ENCODE data around the gene USHBP1.

Gene USHBP1

GRCh38 chr19:17262557-17262956 lies 2.0 kb downstream of the USHBP1 start:
- no peak for DNase-seq (ENCODE audit: low read depth)

GRCh38 chr19:17260842-17261325 lies 3.7 kb downstream of the USHBP1 start:
- no peak for DNase-seq (ENCODE audit: low read depth)

DNA sequence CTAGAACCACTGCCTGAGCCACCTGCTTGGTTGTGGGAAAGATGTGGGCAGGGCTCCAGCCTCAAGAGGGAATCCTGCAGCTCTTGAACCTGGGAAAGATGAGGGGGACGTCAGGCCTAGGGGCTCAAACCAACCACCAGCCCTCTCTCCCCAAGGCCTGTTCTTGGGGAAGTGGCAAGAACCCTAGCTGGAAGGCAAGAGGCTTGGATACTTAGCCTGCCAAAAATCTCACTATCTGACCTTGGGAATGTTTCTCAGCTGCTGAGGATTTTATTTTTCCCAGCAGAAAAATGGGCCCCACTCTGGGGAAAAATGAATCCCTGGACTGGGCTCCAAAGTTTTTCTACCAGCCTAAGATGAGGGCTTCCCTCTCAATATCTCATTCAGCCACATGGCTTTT lies 4.6 kb downstream of the USHBP1 start:
- no peak for DNase-seq (ENCODE audit: low read depth)

- DNase-seq (ENCODE audit: low read depth) = no peak
Measured at GRCh38 chr19:17259118-17259780, 5.3 kb downstream of the USHBP1 start.

- no peak for DNase-seq (ENCODE audit: low read depth)
Measured at GRCh38 chr19:17256130-17256529, 8.4 kb downstream of the USHBP1 start.

GRCh38 chr19:17255150-17255621 lies 9.4 kb downstream of the USHBP1 start:
- no peak for DNase-seq (ENCODE audit: low read depth)

DNA sequence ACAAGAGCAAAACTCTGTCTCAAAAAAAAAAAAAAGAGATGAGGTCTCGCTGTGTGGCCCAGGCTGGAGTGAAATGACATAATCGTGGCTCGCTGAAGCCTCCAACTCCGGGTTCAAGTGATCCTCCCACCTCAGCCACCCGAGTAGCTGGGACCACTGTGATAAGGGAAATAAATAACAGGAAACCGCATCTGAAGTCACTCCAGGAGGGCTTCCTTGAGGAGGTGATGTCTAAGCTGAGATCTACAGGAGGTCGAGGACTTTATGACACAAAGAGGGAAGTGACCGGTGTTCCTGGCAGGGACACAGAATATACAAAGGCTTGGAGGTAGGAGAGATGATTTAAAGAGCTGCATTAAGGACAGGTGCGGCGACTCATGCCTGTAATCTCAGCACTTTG lies 9.9 kb downstream of the USHBP1 start:
- DNase-seq (ENCODE audit: low read depth) = no peak

DNA sequence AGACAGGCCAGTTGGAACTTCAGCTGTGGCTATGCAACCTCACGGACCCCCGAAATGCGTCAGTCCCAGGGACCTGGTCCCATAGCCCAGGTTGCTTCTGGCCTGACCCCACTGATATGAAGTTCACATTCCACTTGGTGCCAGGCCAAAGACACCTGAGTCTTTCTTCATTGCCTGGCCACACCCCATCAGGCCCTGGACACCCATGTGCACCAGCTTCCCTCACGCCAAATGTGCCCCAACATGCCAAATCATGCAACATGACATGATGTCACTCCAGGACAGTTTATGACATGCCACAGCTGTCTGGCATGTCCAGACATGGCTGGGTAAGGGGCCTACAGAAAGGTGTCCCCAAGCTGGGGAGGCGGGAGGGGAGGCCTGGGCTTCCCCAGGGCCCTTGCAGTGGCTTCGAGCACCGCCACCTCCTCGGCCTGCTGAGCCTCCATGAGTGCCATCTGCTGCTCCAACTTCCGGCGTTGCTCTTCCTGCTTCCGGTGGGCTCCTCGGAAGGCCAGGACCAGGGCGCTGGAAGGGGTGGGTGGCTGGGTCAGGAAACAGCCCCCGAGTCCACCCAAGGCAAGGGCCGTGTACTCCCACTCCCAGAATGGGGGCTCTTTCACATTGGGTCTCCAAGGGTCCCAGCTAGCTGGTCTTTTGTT lies 14.5 kb downstream of the USHBP1 start:
- DNase-seq (ENCODE audit: low read depth) = no peak

- DNase-seq (ENCODE audit: low read depth) = no peak
Measured at GRCh38 chr19:17248011-17248776, 16.4 kb downstream of the USHBP1 start.

GRCh38 chr19:17246681-17247425 lies 17.7 kb downstream of the USHBP1 start:
- no peak for DNase-seq (ENCODE audit: low read depth)

DNA sequence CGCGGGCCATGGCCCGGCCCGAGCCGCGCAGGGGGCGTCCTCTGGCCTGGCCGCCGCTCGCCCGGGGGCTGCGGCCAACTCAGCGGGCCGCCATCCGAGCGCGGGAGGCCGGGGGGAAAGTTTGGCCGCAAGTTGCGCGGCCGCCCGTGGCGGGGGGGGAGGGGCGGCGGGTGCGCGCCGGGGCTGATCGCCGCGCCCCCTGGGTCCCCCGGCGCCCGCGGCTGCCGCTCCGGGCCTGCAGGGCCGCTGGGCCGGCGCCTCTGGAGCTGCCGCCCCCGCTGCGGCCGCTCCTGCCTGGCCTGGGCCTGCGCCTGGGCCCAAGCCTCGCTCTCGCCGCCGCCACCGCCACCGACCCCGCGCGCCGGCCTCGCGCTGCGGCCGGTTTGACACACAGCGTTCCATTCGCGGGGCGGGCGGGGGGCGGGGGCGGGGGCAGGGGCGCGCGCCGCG lies 19.0 kb downstream of the USHBP1 start, which contains the start of gene NR2F6:
TSS of gene NR2F6 (minus strand) at position 385 of the 450 bp plus-strand sequence. CDS start 699 bp downstream, outside the sequence.
- DNase-seq (ENCODE audit: low read depth) = no peak

DNA sequence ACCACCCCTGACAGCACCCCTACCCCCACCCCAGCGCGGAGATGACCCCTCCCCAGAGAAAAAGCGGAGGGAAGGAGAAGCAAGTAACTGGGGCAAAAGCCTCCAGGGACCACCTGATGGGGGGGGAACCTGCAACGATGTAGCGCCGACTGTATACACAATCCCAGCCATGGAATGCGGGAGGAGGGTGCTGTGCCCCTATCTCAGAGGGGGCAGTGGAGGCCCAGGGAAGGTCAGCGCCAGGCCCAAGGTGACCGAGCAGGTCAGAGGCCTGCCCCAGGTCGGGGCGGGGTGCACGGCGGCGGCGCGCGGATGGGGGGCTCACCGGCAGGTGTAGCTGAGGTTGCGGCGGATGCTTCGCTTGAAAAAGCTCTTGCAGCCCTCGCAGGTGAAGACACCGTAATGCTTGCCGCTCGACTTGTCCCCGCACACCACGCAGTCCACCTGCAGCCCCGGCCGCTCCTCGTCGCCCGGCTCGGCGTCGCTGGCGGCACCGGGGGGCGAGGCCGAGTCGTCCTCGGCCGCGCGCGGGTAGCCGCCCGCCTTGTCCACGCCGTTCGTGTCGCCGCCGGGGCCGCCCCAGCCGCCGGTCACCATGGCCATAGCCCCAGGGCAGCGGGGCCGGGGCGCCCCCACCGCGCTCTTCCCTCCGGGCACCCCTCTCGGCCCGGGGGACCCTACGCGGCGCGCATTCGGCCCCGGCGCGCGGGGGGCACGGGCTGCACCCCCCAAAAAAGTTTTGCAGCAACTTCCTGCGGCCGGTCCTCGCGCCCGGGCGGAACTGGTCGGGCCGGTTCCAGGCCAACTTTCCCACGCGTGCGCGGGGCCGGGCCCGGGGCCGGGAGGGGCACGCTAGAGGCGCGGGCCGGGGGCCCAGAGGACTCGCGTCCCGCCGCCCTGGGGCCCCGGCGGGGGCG lies 19.7 kb downstream of the USHBP1 start:
- DNase-seq (ENCODE audit: low read depth) = no peak

DNA sequence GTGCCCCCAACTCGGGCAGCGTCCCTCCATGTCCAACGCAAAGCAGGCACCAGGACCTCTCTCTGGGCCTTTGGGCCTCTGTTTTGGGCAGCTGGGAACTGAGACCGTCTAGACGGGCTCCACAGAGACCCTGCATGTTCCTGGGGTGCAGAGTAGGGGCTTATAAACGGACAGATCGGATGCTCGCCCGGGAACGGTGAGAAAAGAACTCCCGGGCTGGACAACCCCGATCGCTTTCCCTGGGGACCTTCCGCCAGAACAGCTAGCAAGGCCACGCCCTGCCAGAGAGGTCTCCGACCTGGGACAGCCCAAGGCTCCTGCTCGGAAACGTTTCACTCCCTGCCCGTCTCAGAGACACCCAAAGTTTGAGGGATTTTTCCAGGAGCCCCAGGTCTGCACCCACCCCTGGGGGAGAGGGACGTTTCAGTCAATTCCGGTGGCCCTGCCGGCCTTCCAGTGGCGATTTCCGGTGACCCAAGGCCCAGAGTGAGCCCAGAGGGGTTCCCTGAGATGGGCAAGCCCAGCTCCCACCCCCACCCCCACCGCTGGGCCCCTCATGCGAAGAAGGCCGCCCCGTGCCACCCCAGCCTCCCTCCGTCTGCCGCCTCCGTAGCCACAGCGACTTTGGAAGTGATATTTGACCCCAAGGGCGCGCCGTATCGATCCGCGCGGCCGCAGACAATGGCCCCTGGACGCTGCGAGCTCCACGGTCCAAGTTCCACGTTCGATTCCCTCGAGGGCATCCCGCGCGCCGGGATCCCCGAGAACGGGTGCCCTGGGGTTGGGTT lies 20.5 kb downstream of the USHBP1 start:
- no peak for DNase-seq (ENCODE audit: low read depth)

GRCh38 chr19:17243211-17243829 lies 21.2 kb downstream of the USHBP1 start:
- no peak for DNase-seq (ENCODE audit: low read depth)

GRCh38 chr19:17242431-17243208 lies 21.9 kb downstream of the USHBP1 start:
- DNase-seq (ENCODE audit: low read depth) = no peak

DNA sequence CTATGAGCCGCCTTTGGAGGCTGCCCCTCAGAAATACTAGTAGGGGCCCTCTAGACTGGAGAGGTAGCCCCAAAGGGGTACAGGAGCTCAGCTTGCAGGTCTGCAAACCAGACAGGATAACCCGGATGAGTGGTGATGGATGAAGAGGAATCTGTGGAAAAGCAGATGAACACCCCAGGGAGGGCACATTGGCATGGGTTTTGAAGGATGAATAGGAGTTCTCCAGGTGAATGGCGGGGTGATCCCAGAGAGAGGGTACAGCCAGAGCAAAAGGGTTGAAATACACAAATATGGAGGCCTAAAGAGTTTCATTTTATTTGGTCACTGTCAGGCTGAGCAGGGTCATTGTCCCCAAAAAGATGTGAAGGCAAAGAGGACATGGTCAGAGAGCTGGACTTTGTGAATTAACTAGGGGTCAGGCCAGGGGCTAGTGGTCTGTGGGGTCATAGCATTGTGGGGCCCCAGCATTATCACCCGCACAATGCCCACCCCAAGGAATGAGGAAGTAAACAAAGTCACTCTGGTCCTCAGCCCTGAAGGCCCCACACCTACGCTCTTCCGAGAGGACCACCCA lies 23.6 kb downstream of the USHBP1 start:
- no peak for DNase-seq (ENCODE audit: low read depth)

- no peak for DNase-seq (ENCODE audit: low read depth)
Measured at GRCh38 chr19:17240062-17240752, 24.3 kb downstream of the USHBP1 start.
